ENCODE data around the gene PRM1. TPM values are rescaled to one million over a fixed set of nuclear protein-coding genes. Genes with fewer than 3 reads are reported as not detected.

The PRM1 gene
- polyA plus RNA-seq, 1 donor = not detected

GRCh38 chr16:11236461-11237254 is 44.5 kb downstream of the PRM1 start:
- DNase-seq (ENCODE audit: low read depth) = no peak

DNA sequence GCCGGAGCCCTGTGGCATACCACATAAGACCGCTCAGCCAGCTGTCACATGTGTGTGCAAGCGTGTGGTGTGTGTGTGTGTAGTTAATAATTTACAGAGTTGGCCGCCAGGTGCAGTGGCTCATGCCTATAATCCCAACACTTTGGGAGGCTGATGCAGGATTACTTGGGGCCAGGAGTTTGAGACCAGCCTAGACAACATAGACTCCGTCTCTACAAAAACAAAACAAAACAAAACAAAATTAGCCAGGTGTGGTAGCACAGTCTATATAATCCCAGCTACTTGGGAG is 45.5 kb downstream of the PRM1 start:
- no peak for DNase-seq (ENCODE audit: low read depth)

GRCh38 chr16:11234884-11235702 is 46.0 kb downstream of the PRM1 start:
- no peak for DNase-seq (ENCODE audit: low read depth)

DNA sequence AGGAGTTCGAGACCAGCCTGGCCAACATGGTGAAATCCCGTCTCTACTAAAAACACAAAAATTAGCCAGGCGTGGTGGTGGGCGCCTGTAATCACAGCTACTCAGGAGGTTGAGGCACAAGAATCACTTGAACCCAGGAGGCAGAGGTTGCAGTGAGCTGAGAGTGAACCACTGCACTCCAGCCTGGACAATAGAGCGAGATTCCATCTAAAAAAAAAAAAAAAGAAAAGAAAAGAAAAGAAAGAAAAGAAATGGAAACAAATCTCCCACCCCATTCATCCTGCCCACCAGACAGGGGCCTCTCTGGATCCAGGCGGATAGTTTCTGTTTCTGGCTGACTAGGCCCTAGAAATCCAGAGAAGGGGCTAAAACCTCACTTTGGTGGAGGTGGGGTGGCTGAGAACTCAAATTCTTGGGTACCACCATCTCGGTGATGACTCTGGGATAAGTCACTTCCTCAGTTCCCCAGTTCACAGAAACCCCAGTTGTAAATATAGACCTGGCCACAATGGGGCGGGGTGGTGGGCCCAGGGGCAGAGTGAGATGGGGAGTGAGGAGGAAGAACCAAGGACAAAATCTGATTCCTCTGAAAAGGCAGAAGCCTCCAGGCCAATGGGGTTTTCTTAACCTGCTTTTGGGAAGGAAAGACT is 47.3 kb downstream of the PRM1 start:
- DNase-seq (ENCODE audit: low read depth) = no peak

- no peak for DNase-seq (ENCODE audit: low read depth)
These were observed 48.0 kb downstream of the PRM1 start for GRCh38 chr16:11232852-11233726.

GRCh38 chr16:11232302-11232851 is 48.8 kb downstream of the PRM1 start:
- DNase-seq (ENCODE audit: low read depth) = no peak

DNA sequence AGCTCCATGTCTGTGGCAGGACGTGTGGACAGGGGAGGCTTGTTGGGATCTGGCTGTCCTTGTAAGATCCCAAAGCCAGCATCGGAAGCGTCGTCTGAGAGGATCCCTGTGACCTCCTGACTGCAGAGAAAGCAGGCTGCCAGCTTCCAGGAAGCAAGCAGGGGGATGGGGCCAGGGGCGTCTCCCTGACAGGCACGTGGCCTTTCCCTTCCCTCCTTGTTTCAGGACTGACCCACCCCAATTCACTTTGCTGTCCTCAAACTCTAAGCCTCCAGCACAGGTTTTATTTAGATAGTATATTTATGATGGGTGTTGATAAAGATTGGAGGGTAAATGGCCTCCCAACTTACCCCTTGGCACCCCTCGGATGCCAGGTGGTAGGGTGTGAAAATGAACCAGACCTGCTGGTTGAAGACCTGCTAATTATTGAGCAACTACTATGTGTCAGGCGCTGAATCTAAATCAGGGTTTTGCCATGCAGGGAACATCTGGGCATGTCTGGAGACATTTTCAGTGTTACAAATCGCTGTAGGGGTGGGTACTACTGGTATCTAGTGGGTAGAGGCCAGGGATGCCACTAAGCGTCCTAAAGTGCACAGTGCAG is 49.7 kb downstream of the PRM1 start:
- no peak for DNase-seq (ENCODE audit: low read depth)

Other genes starting within 250 kb of the PRM1 start
- gene SOCS1, start 25.1 kb downstream of the PRM1 start, polyA plus RNA-seq (ENCODE audit: insufficient read length) = 2.6 TPM
- not detected for gene TNP2, start 12.0 kb downstream of the PRM1 start, polyA plus RNA-seq (ENCODE audit: insufficient read length)
- gene PRM3, start 7.7 kb downstream of the PRM1 start, polyA plus RNA-seq (ENCODE audit: insufficient read length) = not detected
- gene PRM2, start 4.8 kb downstream of the PRM1 start, polyA plus RNA-seq (ENCODE audit: insufficient read length) = not detected
- 7.6 TPM for gene RMI2, start 64.1 kb upstream of the PRM1 start, polyA plus RNA-seq (ENCODE audit: insufficient read length)